HepG2 (cell line): ENCODE measurements around the gene C22orf39. TPM values are rescaled to one million over a fixed set of nuclear protein-coding genes. Genes with fewer than 3 reads are reported as not detected.

ENCODE experiments used
- ARNT2 ChIP-seq: sonication (generic); formaldehyde crosslinking; IDR thresholded peaks from 2 replicates; pipeline ENCODE4 v1.8.0; 2022; ENCODE audit warnings: mild to moderate bottlenecking, low read depth, missing genetic modification reagents, moderate library complexity
- CENPT ChIP-seq: sonication (generic); formaldehyde crosslinking; IDR thresholded peaks from 2 replicates; pipeline ENCODE4 v1.8.0; 2022; ENCODE audit warnings: low read depth, mild to moderate bottlenecking, moderate library complexity, missing genetic modification reagents
- HES4 ChIP-seq: sonication (generic); formaldehyde crosslinking; IDR thresholded peaks from 2 replicates; pipeline ENCODE4 v1.9.0; 2021; ENCODE audit warnings: mild to moderate bottlenecking, missing genetic modification reagents, borderline replicate concordance
- JUND ChIP-seq: sonication (generic); formaldehyde crosslinking; IDR thresholded peaks from 2 replicates; pipeline ENCODE4 v1.8.0; 2022; ENCODE audit warnings: mild to moderate bottlenecking, missing genetic modification reagents
- PAF1 ChIP-seq: IDR thresholded peaks from 2 replicates; pipeline ENCODE4 v1.6.1; 2016; ENCODE audit warnings: missing genetic modification reagents, missing compliant biosample characterization
- PHF21A ChIP-seq: sonication (generic); formaldehyde crosslinking; IDR thresholded peaks from 2 replicates; pipeline ENCODE4 v1.5.0; 2020; ENCODE audit warnings: mild to moderate bottlenecking, missing genetic modification reagents
- RCOR2 ChIP-seq: IDR thresholded peaks from 2 replicates; pipeline ENCODE4 v1.6.1; 2016; ENCODE audit warnings: missing biosample characterization, missing genetic modification reagents
- RFX5 ChIP-seq: IDR thresholded peaks from 2 replicates; pipeline ENCODE4 v1.6.1; 2011; ENCODE audit warnings: low read depth, low read length, improper control_type of control experiment
- RORA ChIP-seq: sonication (generic); formaldehyde crosslinking; IDR thresholded peaks from 2 replicates; pipeline ENCODE4 v1.5.0; 2020; ENCODE audit warnings: mild to moderate bottlenecking, missing genetic modification reagents, moderate library complexity
- SMC3 ChIP-seq: IDR thresholded peaks from 2 replicates; pipeline ENCODE4 v1.6.1; 2011; ENCODE audit warnings: low read length, improper control_type of control experiment
- SRSF4 ChIP-seq: fragments of 200-400 bp; formaldehyde crosslinking; IDR thresholded peaks from one replicate; pipeline ENCODE4 v1.6.1; 2018; ENCODE audit warnings: mild to moderate bottlenecking, low read depth, low read length, moderate library complexity; ENCODE audit not compliant: poor library complexity, severe bottlenecking
- TCF7L2 ChIP-seq: IDR thresholded peaks from 2 replicates; pipeline ENCODE4 v1.6.1; 2011; ENCODE audit warnings: mild to moderate bottlenecking, low read depth, low read length, moderate library complexity
- TEF ChIP-seq: sonication (generic); formaldehyde crosslinking; IDR thresholded peaks from 2 replicates; pipeline ENCODE4 v1.5.0; 2020; ENCODE audit warnings: missing genetic modification reagents
- ZBTB3 ChIP-seq: sonication (generic); formaldehyde crosslinking; IDR thresholded peaks from 2 replicates; pipeline ENCODE4 v1.4.0; 2020; ENCODE audit warnings: low read depth, mild to moderate bottlenecking, moderate library complexity, missing genetic modification reagents, borderline replicate concordance
- ZFP36 ChIP-seq: fragments of 150-350 bp; IDR thresholded peaks from 2 replicates; pipeline ENCODE4 v1.6.1; 2018; ENCODE audit warnings: borderline replicate concordance, low read length, low read depth; ENCODE audit not compliant: partially characterized antibody
- ZGPAT ChIP-seq: IDR thresholded peaks from 2 replicates; pipeline ENCODE4 v1.6.1; 2016; ENCODE audit warnings: mild to moderate bottlenecking
- ZNF136 ChIP-seq: sonication (generic); formaldehyde crosslinking; IDR thresholded peaks from 2 replicates; pipeline ENCODE4 v1.8.1; 2022; ENCODE audit warnings: low read depth, mild to moderate bottlenecking, moderate library complexity, missing genetic modification reagents
- ZNF143 ChIP-seq: sonication (generic); formaldehyde crosslinking; IDR thresholded peaks from 2 replicates; pipeline ENCODE4 v1.4.0; 2020; ENCODE audit warnings: missing genetic modification reagents
- ZNF430 ChIP-seq: sonication (generic); formaldehyde crosslinking; IDR thresholded peaks from 2 replicates; pipeline ENCODE4 v1.9.0; 2021; ENCODE audit warnings: mild to moderate bottlenecking, missing genetic modification reagents
- ZNF788 ChIP-seq: sonication (generic); formaldehyde crosslinking; IDR thresholded peaks from 2 replicates; pipeline ENCODE4 v1.5.0; 2020; ENCODE audit warnings: mild to moderate bottlenecking, missing genetic modification reagents, borderline replicate concordance
- polyA plus RNA-seq, 8 experiments: library from polyadenylated mRNA; depleted of rRNA in 3 of 8; stranded (reverse) in 7 of 8; unstranded in 1 of 8; fragments of >200 nt; fragmentation: Illumina TruSeq in 4 of 8; extraction: Trizol in 4 of 8; gene quantifications; 2 replicates each; pipeline versions ENCODE4 v1.2.1 to v1.2.3, GENCODE V29; 2011 to 2016; ENCODE audit warnings: low read depth in 4 of 8, missing spikeins in 1 of 8, mixed read lengths in 1 of 8; ENCODE audit not compliant: insufficient read depth in 1 of 8
- total RNA-seq, 5 experiments: library from RNA; depleted of rRNA; stranded (reverse); fragments of >200 nt; fragmentation: Illumina TruSeq; extraction: Trizol; gene quantifications; 2 replicates each; pipeline ENCODE4 v1.2.3, GENCODE V29; 2016; ENCODE audit warnings: low read depth in 1 of 5
- TF ChIP-seq, protein P1 (sequence below): sonication (generic); formaldehyde crosslinking; IDR thresholded peaks from 2 replicates; pipeline ENCODE4 v1.9.0; 2021; ENCODE audit warnings: missing genetic modification reagents, borderline replicate concordance
- TF ChIP-seq, protein P2 (sequence below): sonication (generic); formaldehyde crosslinking; IDR thresholded peaks from 2 replicates; pipeline ENCODE4 v1.4.0; 2020; ENCODE audit warnings: missing genetic modification reagents
- TF ChIP-seq, protein P3 (sequence below): IDR thresholded peaks from 2 replicates; pipeline ENCODE4 v1.6.1; 2018; ENCODE audit warnings: missing genetic modification reagents, mild to moderate bottlenecking, missing compliant biosample characterization

Gene C22orf39
- total and polyA plus RNA-seq, 2 of the 13 experiments (the other 11 are each of a cell fraction or from before 2014, with no cell fraction given) = 23.4 to 26.4 TPM

GRCh38 chr22:19479355-19480172 is 32.1 kb upstream of the C22orf39 start, which contains the start of gene CDC45 (continued):
- TF ChIP-seq, protein P1, sequence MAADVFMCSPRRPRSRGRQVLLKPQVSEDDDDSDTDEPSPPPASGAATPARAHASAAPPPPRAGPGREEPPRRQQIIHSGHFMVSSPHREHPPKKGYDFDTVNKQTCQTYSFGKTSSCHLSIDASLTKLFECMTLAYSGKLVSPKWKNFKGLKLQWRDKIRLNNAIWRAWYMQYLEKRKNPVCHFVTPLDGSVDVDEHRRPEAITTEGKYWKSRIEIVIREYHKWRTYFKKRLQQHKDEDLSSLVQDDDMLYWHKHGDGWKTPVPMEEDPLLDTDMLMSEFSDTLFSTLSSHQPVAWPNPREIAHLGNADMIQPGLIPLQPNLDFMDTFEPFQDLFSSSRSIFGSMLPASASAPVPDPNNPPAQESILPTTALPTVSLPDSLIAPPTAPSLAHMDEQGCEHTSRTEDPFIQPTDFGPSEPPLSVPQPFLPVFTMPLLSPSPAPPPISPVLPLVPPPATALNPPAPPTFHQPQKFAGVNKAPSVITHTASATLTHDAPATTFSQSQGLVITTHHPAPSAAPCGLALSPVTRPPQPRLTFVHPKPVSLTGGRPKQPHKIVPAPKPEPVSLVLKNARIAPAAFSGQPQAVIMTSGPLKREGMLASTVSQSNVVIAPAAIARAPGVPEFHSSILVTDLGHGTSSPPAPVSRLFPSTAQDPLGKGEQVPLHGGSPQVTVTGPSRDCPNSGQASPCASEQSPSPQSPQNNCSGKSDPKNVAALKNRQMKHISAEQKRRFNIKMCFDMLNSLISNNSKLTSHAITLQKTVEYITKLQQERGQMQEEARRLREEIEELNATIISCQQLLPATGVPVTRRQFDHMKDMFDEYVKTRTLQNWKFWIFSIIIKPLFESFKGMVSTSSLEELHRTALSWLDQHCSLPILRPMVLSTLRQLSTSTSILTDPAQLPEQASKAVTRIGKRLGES = no peak
- TF ChIP-seq CENPT (CRISPR knock-in tag) (no peak), HES4 (CRISPR knock-in tag) (no peak), JUND (CRISPR knock-in tag) (no peak), RCOR2 (no peak), RFX5 (peak; percentile 58; the same call in 1 of the 2 replicates), ZNF136 (CRISPR knock-in tag) (no peak), SRSF4 (no peak), TEF (CRISPR knock-in tag) (no peak), SMC3 (no peak), ZNF430 (CRISPR knock-in tag) (no peak; the same call in 1 of the 2 replicates), ARNT2 (CRISPR knock-in tag) (no peak), ZNF788 (CRISPR knock-in tag) (peak; percentile 48; the same call in 1 of the 2 replicates), ZGPAT (peak; percentile 53; the same call in 1 of the 2 replicates), ZNF143 (CRISPR knock-in tag) (peak; percentile 97), ZFP36 (no peak), TCF7L2 (no peak), PAF1 (CRISPR knock-in tag) (no peak), PHF21A (CRISPR knock-in tag) (peak; percentile 64), RORA (CRISPR knock-in tag) (no peak), ZBTB3 (CRISPR knock-in tag) (no peak)
- TF ChIP-seq, protein P2, sequence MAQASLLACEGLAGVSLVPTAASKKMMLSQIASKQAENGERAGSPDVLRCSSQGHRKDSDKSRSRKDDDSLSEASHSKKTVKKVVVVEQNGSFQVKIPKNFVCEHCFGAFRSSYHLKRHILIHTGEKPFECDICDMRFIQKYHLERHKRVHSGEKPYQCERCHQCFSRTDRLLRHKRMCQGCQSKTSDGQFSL = no peak
- TF ChIP-seq, protein P3, sequence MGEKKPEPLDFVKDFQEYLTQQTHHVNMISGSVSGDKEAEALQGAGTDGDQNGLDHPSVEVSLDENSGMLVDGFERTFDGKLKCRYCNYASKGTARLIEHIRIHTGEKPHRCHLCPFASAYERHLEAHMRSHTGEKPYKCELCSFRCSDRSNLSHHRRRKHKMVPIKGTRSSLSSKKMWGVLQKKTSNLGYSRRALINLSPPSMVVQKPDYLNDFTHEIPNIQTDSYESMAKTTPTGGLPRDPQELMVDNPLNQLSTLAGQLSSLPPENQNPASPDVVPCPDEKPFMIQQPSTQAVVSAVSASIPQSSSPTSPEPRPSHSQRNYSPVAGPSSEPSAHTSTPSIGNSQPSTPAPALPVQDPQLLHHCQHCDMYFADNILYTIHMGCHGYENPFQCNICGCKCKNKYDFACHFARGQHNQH (CRISPR knock-in tag) = no peak
